GM18867 (cell line): Measurements from ENCODE around the gene RPS6KA5.
"Not testable (repeated sequence)": the region's sequence is repeated elsewhere in the genome, so short reads cannot be mapped to it uniquely, and the experiment has no call there.

ENCODE experiments used
- ATAC-seq: cut with Tn5 transposase; IDR thresholded peaks from one replicate; pipeline ENCODE4 v1.9.1; 2021; ENCODE audit warnings: mild to moderate bottlenecking, moderate library complexity; ENCODE audit not compliant: unreplicated experiment

Gene RPS6KA5

GRCh38 chr14:90942511-90942910 lies 117.9 kb downstream of the RPS6KA5 start:
- ATAC-seq = no peak

DNA sequence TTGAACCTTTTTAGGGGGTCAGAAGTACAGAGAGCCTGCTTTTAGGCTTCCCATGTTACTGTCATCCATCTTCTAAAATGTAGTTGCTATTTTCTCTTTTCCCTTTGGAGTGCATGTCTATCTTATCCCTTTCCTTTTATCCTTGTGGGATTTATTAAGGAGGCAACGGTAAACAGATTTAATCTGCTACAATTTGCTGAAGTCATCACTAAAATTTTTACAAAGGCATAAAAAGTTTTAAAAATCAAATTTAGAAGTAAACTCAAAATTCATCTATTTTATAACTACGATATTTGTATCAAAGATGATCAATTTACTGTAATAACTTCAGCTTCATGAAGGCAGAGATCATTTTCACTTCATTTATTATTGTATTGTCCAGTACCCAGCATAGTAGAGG lies 118.7 kb downstream of the RPS6KA5 start:
- ATAC-seq = no peak

GRCh38 chr14:90940318-90940962 lies 120.0 kb downstream of the RPS6KA5 start:
- no peak for ATAC-seq

DNA sequence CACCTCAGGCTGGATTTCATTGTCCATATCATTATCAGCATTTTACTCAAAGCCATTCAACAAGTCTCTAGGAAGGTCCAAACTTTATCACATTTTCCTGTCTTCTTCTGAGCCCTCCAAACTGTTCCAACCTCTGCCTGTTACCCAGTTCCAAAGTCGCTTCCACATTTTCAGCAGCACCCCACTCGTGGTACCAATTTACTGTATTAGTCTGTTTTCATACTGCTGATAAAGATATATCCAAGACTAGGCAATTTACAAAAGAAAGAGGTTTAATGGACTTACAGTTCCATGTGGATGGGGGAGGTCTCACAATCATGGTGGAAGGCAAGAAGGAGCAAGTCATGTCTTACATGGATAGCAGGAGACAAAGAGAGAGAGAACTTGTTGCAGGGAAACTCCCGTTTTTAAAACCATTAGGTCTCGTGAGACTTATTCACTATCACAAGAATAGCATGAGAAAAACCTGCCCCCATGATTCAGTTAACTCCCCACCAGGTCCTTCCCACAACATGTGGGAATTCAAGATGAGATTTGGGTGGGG lies 121.1 kb downstream of the RPS6KA5 start:
- ATAC-seq = not testable (repeated sequence)

DNA sequence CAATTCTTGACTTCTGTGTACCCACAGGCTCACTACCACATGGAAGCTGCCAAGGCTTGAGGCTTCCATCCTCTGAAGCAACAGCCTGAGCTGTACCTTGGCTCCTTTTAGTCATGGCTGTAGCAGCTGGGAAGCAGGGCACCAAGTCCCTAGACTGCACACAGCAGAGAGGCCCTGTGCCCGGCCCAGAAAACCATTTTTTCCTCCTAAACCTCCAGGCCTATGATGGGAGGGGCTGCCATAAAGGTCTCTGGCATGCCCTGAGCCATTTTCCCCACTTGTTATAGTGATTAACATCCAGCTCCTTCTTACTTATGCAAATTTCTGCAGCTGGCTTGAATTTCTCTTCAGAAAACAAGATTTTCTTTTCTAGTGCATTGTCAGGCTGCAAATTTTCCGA lies 121.8 kb downstream of the RPS6KA5 start:
- ATAC-seq = no peak

DNA sequence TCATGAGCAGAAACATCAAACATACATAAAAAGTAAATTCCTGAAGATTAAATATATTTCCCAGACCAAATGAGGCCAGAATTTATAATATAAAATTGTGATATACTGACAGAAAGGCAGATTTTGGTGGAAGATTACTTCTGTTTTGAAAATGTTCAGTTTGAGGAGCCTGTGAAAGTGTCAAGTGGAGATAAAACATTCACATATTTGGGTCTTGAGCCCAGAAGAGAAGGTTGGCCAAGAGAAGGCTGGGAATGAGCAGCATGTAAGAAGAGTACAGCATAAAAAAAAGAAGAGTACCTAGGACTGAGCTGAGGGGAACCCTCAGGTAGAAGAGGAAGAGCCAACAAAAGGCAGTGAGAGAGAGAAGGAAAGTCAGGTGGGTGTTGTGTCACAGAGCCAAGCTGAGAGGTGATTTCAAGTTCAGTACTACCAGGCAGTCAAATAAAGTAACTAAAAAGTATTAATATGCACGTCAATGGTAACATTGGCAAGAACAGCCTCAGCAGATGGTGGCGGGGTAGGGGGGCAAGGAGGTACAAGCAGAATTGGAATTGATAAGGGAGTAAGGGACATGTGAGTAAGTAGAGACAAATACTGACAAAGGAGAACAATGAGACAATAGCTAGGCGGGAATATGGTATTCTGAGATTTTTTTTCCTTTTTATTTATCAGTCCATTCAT lies 123.5 kb downstream of the RPS6KA5 start:
- no peak for ATAC-seq

DNA sequence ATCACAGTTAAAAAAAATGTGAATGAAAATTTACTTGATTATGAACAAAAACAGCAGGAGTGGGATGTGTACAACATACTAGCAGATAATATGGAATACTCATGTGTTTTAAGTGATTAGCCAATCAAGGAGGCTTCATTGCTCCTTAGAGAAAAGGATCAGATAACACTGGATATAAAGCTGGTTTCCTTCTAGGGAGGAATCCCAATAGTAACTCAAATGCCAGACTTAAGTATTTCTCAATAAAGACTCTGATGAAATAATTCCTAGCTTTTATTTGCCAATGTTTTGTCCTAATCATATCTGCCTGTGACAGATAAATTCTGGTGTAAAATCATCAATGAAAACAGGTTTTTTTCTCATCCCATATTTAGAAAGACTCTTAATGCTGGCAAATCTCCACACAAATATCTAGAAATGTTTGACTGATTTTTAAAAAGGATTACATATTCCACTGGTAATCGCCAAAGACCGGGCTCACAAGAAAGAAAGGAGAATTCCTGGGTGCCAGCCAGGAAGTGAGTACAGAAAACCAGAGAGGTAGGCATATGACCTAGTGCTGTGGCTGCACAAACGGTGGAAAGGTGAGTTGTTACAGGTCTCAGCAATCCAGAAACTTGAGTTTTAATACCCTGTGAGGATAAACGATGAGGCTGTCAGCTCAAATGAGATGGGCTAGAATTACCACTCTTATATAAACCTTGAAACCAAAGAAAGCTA lies 135.7 kb downstream of the RPS6KA5 start:
- ATAC-seq = no peak

GRCh38 chr14:90922141-90922540 lies 138.3 kb downstream of the RPS6KA5 start:
- no peak for ATAC-seq

DNA sequence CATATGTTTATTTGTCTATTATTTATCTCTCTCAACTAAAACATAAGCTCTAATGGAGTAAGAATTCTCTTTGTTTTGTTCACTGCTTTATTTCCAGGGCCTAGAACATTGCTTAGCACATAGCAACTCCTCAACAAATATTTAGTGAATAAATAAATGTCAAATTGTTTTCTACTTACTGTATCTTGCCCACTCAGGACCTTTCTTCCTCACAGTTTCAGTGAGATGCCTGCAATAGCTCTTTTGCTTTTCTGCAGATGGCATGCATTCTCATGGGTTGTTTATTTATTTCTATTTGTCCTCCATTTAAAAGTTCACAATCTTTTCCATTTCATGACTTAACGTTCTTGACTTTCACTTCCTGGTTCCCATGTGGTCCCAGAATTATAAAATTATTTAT lies 149.3 kb downstream of the RPS6KA5 start:
- no peak for ATAC-seq

DNA sequence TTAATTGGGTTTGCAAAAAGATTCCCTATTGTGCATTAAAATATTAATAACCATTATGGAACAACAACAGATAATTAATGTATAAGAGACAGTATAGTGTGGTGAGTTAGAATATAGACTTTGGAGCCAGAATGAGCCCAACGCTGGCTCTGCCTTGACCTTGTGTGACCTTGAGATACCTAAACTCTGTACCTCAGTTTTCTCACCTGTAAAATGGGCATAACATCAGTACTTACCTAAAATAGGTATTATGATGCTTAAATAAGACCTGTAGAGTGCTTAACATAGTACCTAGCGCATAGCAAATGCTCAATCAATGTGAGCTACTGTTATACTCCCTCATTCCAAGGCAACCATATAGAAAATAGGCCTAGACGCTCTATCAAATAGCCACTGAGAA lies 153.3 kb downstream of the RPS6KA5 start:
- no peak for ATAC-seq

- peak; percentile 84 for ATAC-seq
These were observed 154.9 kb downstream of the RPS6KA5 start for GRCh38 chr14:90905531-90905930.

DNA sequence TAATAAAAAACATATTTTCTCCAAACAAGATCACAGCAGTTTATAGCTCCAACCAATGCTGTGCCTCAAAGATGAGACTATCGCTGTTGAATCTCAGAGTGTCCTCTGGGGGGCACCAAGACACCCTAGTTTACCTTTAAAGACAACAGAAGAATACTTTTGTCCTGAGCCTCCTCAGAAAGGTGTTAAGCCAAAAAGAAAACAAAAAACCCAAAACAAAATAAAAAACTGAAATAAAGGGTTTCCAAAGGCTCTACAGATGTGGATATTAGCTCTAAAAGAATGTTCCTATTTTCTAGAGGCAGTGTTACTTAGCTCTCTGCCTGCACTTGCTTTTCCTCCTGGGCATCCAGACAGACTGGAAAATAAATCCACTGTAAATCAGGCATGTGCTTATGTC lies 157.3 kb downstream of the RPS6KA5 start:
- ATAC-seq = peak; percentile 56

DNA sequence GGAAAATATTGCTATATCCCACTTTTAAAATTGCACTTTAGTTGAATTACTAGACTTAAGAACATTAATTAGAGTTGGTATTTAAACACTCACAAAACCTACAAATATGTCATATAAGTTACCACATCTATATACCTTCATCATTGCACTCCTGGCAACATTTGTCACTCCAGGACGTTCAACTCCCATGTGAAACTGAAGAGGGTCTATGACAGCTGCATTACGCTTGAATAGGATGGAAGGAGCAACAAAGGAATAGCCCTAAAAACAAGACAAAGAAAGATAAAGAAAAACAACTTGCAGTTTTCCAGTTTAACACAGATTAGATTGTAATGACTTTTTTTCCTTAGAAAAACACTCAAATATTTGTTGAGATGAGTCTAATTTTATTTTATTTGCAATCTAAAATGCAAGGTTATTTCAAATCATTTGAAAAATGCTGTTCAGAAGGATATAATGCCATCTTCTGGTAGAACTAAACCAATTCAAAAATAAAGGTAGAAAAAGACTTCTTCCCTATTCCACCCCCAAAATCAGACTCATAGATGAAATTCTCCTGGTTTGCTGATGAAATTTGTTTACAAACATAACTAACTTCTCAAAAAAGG lies 159.9 kb downstream of the RPS6KA5 start:
- ATAC-seq = no peak

DNA sequence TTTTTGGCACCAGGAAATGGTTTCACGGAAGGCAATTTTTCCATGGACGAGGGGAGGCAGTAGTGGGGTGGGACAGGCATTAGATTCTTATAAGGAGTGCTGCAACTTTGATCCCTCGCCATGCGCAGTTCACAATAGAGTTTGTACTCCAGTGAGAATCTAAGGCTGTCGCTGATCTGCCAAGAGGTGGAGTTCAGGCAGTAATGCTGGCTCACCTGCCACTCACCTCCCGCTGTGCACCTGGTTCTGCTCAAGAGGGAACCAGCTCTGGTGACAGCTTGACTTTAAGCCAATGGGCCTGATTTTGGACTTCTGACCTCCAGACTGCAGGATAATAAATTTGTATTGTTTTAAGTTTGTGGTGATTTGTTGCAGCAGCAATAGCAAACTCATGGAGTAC lies 163.4 kb downstream of the RPS6KA5 start:
- ATAC-seq = no peak

DNA sequence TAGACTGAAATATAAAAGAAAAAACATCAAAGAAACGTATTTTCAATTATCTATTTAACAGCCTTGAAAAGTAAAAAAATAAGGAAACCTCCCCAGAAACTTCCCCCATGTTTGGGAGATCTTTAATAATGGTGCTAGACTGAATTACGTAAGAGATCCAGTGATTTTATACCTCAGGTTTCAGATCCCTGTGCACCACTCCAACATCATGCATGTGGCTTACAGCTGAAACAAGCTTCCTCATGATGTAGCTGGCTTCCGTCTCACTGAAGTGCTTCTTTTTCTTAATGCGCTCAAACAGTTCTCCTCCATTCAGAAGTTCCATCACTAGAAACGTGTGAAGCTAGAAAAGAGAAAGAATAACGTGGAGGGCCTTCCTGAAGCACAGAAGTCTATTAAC lies 166.2 kb downstream of the RPS6KA5 start:
- no peak for ATAC-seq

GRCh38 chr14:90893510-90893909 lies 166.9 kb downstream of the RPS6KA5 start:
- ATAC-seq = no peak

DNA sequence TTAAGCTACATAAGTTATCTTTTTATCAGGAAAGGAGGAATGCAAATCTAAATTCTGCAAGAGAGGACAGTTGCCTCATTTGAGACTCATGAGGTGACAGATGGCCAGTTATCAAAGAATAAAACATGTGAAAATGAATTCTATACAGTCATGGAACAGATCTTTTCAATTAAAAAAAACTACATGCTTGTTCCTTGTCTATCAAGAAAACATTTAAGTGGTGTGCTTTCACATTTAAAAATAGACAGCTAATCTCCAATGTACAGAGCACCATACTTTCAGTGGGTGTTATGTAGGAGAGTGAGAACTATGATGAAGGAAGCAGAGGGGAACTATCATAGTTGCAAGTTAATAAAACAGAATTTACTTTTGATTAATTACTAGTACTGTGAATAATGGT lies 167.5 kb downstream of the RPS6KA5 start:
- ATAC-seq = no peak

DNA sequence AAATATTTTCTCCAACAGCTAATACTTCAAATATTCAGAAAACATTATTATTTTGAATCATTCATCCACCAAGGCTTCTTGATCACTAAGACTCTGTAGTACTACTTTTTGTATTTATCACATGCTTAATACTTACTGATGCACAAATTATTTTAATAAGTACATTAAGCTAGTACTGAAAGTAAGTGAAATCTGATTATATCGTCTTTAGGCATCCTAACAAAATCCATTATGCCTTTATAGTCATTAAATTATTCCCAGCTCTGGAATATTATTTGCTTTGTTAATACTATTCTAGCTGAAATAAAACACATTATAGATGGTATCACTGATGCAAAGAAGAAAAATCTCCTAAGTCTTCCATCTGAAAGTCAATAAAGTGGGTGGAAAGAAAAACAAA lies 169.1 kb downstream of the RPS6KA5 start:
- no peak for ATAC-seq

- no peak for ATAC-seq
These were observed 170.0 kb downstream of the RPS6KA5 start for GRCh38 chr14:90890322-90891020.

- ATAC-seq = no peak
These were observed 174.1 kb downstream of the RPS6KA5 start for GRCh38 chr14:90886297-90886815.

DNA sequence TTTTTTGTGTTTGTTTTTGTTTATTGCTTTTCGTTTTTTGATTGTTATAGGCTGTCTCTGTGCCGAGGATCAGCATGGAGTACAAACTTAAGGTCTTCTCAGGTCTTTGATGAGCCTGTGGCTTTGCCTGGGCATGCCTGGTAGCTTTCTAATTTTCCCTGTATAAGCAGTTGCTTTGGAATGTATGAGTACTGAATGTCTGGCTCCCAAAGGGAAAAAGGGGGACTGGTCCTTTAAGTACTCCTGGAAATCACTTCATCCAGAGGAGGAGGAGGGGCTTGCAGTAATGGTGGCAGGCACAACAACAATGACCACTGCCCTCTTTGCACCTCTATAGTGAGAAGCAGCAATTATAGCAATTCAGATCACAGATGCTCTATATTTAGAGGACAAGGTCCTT lies 176.7 kb downstream of the RPS6KA5 start:
- no peak for ATAC-seq
